ENCODE measurements around the gene ZNF18.

ZNF18 gene

GRCh38 chr17:12037970-12038369 lies 40.7 kb upstream of the ZNF18 start:
- H4K8ac ChIP-seq (ENCODE audit: low read depth, low read length), result no peak overlapping the region
- H3K79me2 ChIP-seq (ENCODE audit: control insufficient read depth, insufficient read depth, low read length), result peaks cover 20% of the 10 kb centered on the region
- H3K4me2 ChIP-seq (ENCODE audit: low read length), result no peak overlapping the region
- H3K56ac ChIP-seq (ENCODE audit: low read length), result no peak overlapping the region
- no peak overlapping the region for H3K9ac ChIP-seq (ENCODE audit: low read length)
- no peak overlapping the region for H3K4me3 ChIP-seq (ENCODE audit: low read length)
- no peaks in the 10 kb centered on the region for H3K36me3 ChIP-seq (ENCODE audit: control insufficient read depth, insufficient read depth, low read length)
- no peak overlapping the region for H3K18ac ChIP-seq (ENCODE audit: low read length)
- H3K27ac ChIP-seq (ENCODE audit: low read depth, low read length), result no peak overlapping the region
- no peak overlapping the region for H4K5ac ChIP-seq (ENCODE audit: low read length)
- no peak overlapping the region for H2BK120ac ChIP-seq (ENCODE audit: low read depth, low read length)
- H3K79me1 ChIP-seq (ENCODE audit: low read length), result peaks cover 9% of the 10 kb centered on the region
- no peak overlapping the region for H3K4ac ChIP-seq (ENCODE audit: low read depth, low read length)
- H3K27me3 ChIP-seq (ENCODE audit: insufficient read depth, low read length, poor library complexity), result no peaks in the 10 kb centered on the region
- no peak overlapping the region for H2BK5ac ChIP-seq (ENCODE audit: low read length)
- no CpG with 5 or more reads among the region's 2 CpGs for WGBS (ENCODE audit: extremely low coverage, insufficient coverage, low lambda C conversion rate)
- DNase-seq, result no peak
- no peak overlapping the region for H2AK5ac ChIP-seq (ENCODE audit: low read length)
- no peaks in the 10 kb centered on the region for H3K4me1 ChIP-seq (ENCODE audit: control insufficient read depth, low read depth, low read length)
- H2BK15ac ChIP-seq (replicated peaks; ENCODE audit: low read depth), result no peak overlapping the region
- H3K23ac ChIP-seq (ENCODE audit: low read length), result no peak overlapping the region

- Histone ChIP-seq H3K56ac (ENCODE audit: low read length) (no peak overlapping the region), H3K27ac (ENCODE audit: low read depth, low read length) (no peak overlapping the region), H3K4me1 (ENCODE audit: control insufficient read depth, low read depth, low read length) (no peaks in the 10 kb centered on the region), H4K5ac (ENCODE audit: low read length) (no peak overlapping the region), H3K79me1 (ENCODE audit: low read length) (peaks cover 12% of the 10 kb centered on the region), H2BK5ac (ENCODE audit: low read length) (no peak overlapping the region), H2BK120ac (ENCODE audit: low read depth, low read length) (no peak overlapping the region), H3K4me3 (ENCODE audit: low read length) (no peak overlapping the region), H2AK5ac (ENCODE audit: low read length) (no peak overlapping the region), H3K18ac (ENCODE audit: low read length) (no peak overlapping the region), H3K27me3 (ENCODE audit: insufficient read depth, low read length, poor library complexity) (no peaks in the 10 kb centered on the region), H4K8ac (ENCODE audit: low read depth, low read length) (no peak overlapping the region), H3K36me3 (ENCODE audit: control insufficient read depth, insufficient read depth, low read length) (no peaks in the 10 kb centered on the region), H3K4ac (ENCODE audit: low read depth, low read length) (no peak overlapping the region), H3K9ac (ENCODE audit: low read length) (no peak overlapping the region), H3K23ac (ENCODE audit: low read length) (no peak overlapping the region), H2BK15ac (replicated peaks; ENCODE audit: low read depth) (no peak overlapping the region), H3K79me2 (ENCODE audit: control insufficient read depth, insufficient read depth, low read length) (peaks cover 26% of the 10 kb centered on the region), H3K4me2 (ENCODE audit: low read length) (no peak overlapping the region)
- no CpG with 5 or more reads among the region's 1 CpG for WGBS (ENCODE audit: extremely low coverage, insufficient coverage, low lambda C conversion rate)
- DNase-seq, result no peak
Measured at GRCh38 chr17:12035673-12036072, 38.4 kb upstream of the ZNF18 start.

- Histone ChIP-seq H3K9ac (ENCODE audit: low read length) (no peak overlapping the region), H2AK5ac (ENCODE audit: low read length) (no peak overlapping the region), H3K27ac (ENCODE audit: low read depth, low read length) (no peak overlapping the region), H3K56ac (ENCODE audit: low read length) (no peak overlapping the region), H3K79me1 (ENCODE audit: low read length) (peaks cover 9% of the 10 kb centered on the region), H3K4ac (ENCODE audit: low read depth, low read length) (no peak overlapping the region), H3K4me2 (ENCODE audit: low read length) (no peak overlapping the region), H3K27me3 (ENCODE audit: insufficient read depth, low read length, poor library complexity) (no peaks in the 10 kb centered on the region), H2BK5ac (ENCODE audit: low read length) (no peak overlapping the region), H2BK120ac (ENCODE audit: low read depth, low read length) (no peak overlapping the region), H3K4me3 (ENCODE audit: low read length) (no peak overlapping the region), H4K5ac (ENCODE audit: low read length) (no peak overlapping the region), H3K4me1 (ENCODE audit: control insufficient read depth, low read depth, low read length) (no peaks in the 10 kb centered on the region), H3K23ac (ENCODE audit: low read length) (no peak overlapping the region), H3K36me3 (ENCODE audit: control insufficient read depth, insufficient read depth, low read length) (no peaks in the 10 kb centered on the region), H3K18ac (ENCODE audit: low read length) (no peak overlapping the region), H3K79me2 (ENCODE audit: control insufficient read depth, insufficient read depth, low read length) (peaks cover 28% of the 10 kb centered on the region), H2BK15ac (replicated peaks; ENCODE audit: low read depth) (no peak overlapping the region), H4K8ac (ENCODE audit: low read depth, low read length) (no peak overlapping the region)
- WGBS (ENCODE audit: extremely low coverage, insufficient coverage, low lambda C conversion rate), result no CpG with 5 or more reads among the region's 4 CpGs
- DNase-seq, result no peak
Measured at GRCh38 chr17:12034538-12034937, 37.3 kb upstream of the ZNF18 start.

- Histone ChIP-seq H2BK5ac (ENCODE audit: low read length) (no peak overlapping the region), H3K23ac (ENCODE audit: low read length) (no peak overlapping the region), H3K4me3 (ENCODE audit: low read length) (no peak overlapping the region), H3K56ac (ENCODE audit: low read length) (no peak overlapping the region), H3K4me1 (ENCODE audit: control insufficient read depth, low read depth, low read length) (no peaks in the 10 kb centered on the region), H2BK120ac (ENCODE audit: low read depth, low read length) (no peak overlapping the region), H3K27ac (ENCODE audit: low read depth, low read length) (no peak overlapping the region), H3K4ac (ENCODE audit: low read depth, low read length) (no peak overlapping the region), H3K79me2 (ENCODE audit: control insufficient read depth, insufficient read depth, low read length) (peaks cover 45% of the 10 kb centered on the region), H3K27me3 (ENCODE audit: insufficient read depth, low read length, poor library complexity) (no peaks in the 10 kb centered on the region), H4K5ac (ENCODE audit: low read length) (no peak overlapping the region), H3K9ac (ENCODE audit: low read length) (no peak overlapping the region), H3K18ac (ENCODE audit: low read length) (no peak overlapping the region), H2AK5ac (ENCODE audit: low read length) (no peak overlapping the region), H3K36me3 (ENCODE audit: control insufficient read depth, insufficient read depth, low read length) (no peaks in the 10 kb centered on the region), H3K79me1 (ENCODE audit: low read length) (peaks cover 7% of the 10 kb centered on the region), H4K8ac (ENCODE audit: low read depth, low read length) (no peak overlapping the region), H2BK15ac (replicated peaks; ENCODE audit: low read depth) (no peak overlapping the region), H3K4me2 (ENCODE audit: low read length) (no peak overlapping the region)
- DNase-seq, result no peak
- no CpG with 5 or more reads among the region's 2 CpGs for WGBS (ENCODE audit: extremely low coverage, insufficient coverage, low lambda C conversion rate)
Measured at GRCh38 chr17:12028611-12029010, 31.3 kb upstream of the ZNF18 start.

GRCh38 chr17:12027658-12028057 lies 30.4 kb upstream of the ZNF18 start:
- H3K4me3 ChIP-seq (ENCODE audit: low read length), result no peak overlapping the region
- H3K56ac ChIP-seq (ENCODE audit: low read length), result no peak overlapping the region
- no peak overlapping the region for H3K4ac ChIP-seq (ENCODE audit: low read depth, low read length)
- WGBS (ENCODE audit: extremely low coverage, insufficient coverage, low lambda C conversion rate), result no CpG with 5 or more reads among the region's 1 CpG
- no peak overlapping the region for H2BK5ac ChIP-seq (ENCODE audit: low read length)
- H3K9ac ChIP-seq (ENCODE audit: low read length), result no peak overlapping the region
- H2AK5ac ChIP-seq (ENCODE audit: low read length), result no peak overlapping the region
- no peak overlapping the region for H2BK120ac ChIP-seq (ENCODE audit: low read depth, low read length)
- no peak overlapping the region for H4K8ac ChIP-seq (ENCODE audit: low read depth, low read length)
- no peak overlapping the region for H3K18ac ChIP-seq (ENCODE audit: low read length)
- no peak overlapping the region for H3K4me2 ChIP-seq (ENCODE audit: low read length)
- H2BK15ac ChIP-seq (replicated peaks; ENCODE audit: low read depth), result no peak overlapping the region
- H3K23ac ChIP-seq (ENCODE audit: low read length), result no peak overlapping the region
- no peaks in the 10 kb centered on the region for H3K36me3 ChIP-seq (ENCODE audit: control insufficient read depth, insufficient read depth, low read length)
- H3K27me3 ChIP-seq (ENCODE audit: insufficient read depth, low read length, poor library complexity), result no peaks in the 10 kb centered on the region
- no peak overlapping the region for H3K27ac ChIP-seq (ENCODE audit: low read depth, low read length)
- no peak for DNase-seq
- no peak overlapping the region for H4K5ac ChIP-seq (ENCODE audit: low read length)
- peaks cover 50% of the 10 kb centered on the region for H3K79me2 ChIP-seq (ENCODE audit: control insufficient read depth, insufficient read depth, low read length)
- no peaks in the 10 kb centered on the region for H3K4me1 ChIP-seq (ENCODE audit: control insufficient read depth, low read depth, low read length)
- H3K79me1 ChIP-seq (ENCODE audit: low read length), result peaks cover 8% of the 10 kb centered on the region

- no peak overlapping the region for H3K27ac ChIP-seq (ENCODE audit: low read depth, low read length)
- no peak overlapping the region for H3K4me2 ChIP-seq (ENCODE audit: low read length)
- H2BK120ac ChIP-seq (ENCODE audit: low read depth, low read length), result no peak overlapping the region
- no peak overlapping the region for H3K9ac ChIP-seq (ENCODE audit: low read length)
- H2AK5ac ChIP-seq (ENCODE audit: low read length), result no peak overlapping the region
- peaks cover 10% of the 10 kb centered on the region for H3K79me1 ChIP-seq (ENCODE audit: low read length)
- DNase-seq, result no peak
- H3K79me2 ChIP-seq (ENCODE audit: control insufficient read depth, insufficient read depth, low read length), result peaks cover 56% of the 10 kb centered on the region
- no peaks in the 10 kb centered on the region for H3K36me3 ChIP-seq (ENCODE audit: control insufficient read depth, insufficient read depth, low read length)
- H2BK15ac ChIP-seq (replicated peaks; ENCODE audit: low read depth), result no peak overlapping the region
- H3K56ac ChIP-seq (ENCODE audit: low read length), result no peak overlapping the region
- no peak overlapping the region for H2BK5ac ChIP-seq (ENCODE audit: low read length)
- no peak overlapping the region for H3K4ac ChIP-seq (ENCODE audit: low read depth, low read length)
- H4K8ac ChIP-seq (ENCODE audit: low read depth, low read length), result no peak overlapping the region
- H4K5ac ChIP-seq (ENCODE audit: low read length), result no peak overlapping the region
- H3K4me3 ChIP-seq (ENCODE audit: low read length), result no peak overlapping the region
- H3K4me1 ChIP-seq (ENCODE audit: control insufficient read depth, low read depth, low read length), result peaks cover 2% of the 10 kb centered on the region
- no CpG with 5 or more reads among the region's 1 CpG for WGBS (ENCODE audit: extremely low coverage, insufficient coverage, low lambda C conversion rate)
- H3K18ac ChIP-seq (ENCODE audit: low read length), result no peak overlapping the region
- no peaks in the 10 kb centered on the region for H3K27me3 ChIP-seq (ENCODE audit: insufficient read depth, low read length, poor library complexity)
- no peak overlapping the region for H3K23ac ChIP-seq (ENCODE audit: low read length)
Measured at GRCh38 chr17:12024327-12024726, 27.1 kb upstream of the ZNF18 start.

Measured in mesendoderm (in vitro differentiated cells).